Activated B cell treated with CpG ODN at 0.5 μM for 24 hours (primary cell): ENCODE data around the gene MAN2C1. TPM values are rescaled to one million over a fixed set of nuclear protein-coding genes. Genes with fewer than 3 reads are reported as not detected.
"Not testable (repeated sequence)": the region's sequence is repeated elsewhere in the genome, so short reads cannot be mapped to it uniquely, and the experiment has no call there.

Experiments used
- ATAC-seq: fragments of 200-7000 bp; cut with Tn5 transposase; one replicate; pipeline ENCODE4 v1.10.0; 2021; ENCODE audit warnings: low read depth, mild to moderate bottlenecking, moderate library complexity
- CTCF ChIA-PET: fragments of 350-600 bp; sonication (Branson Sonifier 250); formaldehyde crosslinking; loops from one replicate; lab custom pipeline; 2021; ENCODE audit warnings: antibody characterized with exemption; lab: Charles Lee
- POLR2A ChIA-PET: fragments of 350-600 bp; sonication (Branson Sonifier 250); formaldehyde crosslinking; loops from one replicate; lab custom pipeline; 2021; ENCODE audit warnings: antibody characterized with exemption; lab: Charles Lee
- DNase-seq: peaks from one replicate; pipeline ENCODE4 v3.0.0; 2022
- H3K27ac Mint-ChIP-seq: one replicate; pipeline ENCODE4 v1.8.0; 2020; ENCODE audit warnings: mixed read lengths
- H3K27me3 Mint-ChIP-seq: one replicate; pipeline ENCODE4 v1.8.0; 2021; ENCODE audit warnings: mixed read lengths
- H3K36me3 Mint-ChIP-seq: one replicate; pipeline ENCODE4 v1.8.0; 2021; ENCODE audit warnings: low read depth, mixed read lengths
- H3K4me1 Mint-ChIP-seq: one replicate; pipeline ENCODE4 v1.8.0; 2021; ENCODE audit warnings: mixed read lengths
- H3K4me3 Mint-ChIP-seq: one replicate; pipeline ENCODE4 v1.8.0; 2020; ENCODE audit warnings: mild to moderate bottlenecking, mixed read lengths
- H3K9me3 Mint-ChIP-seq: one replicate; pipeline ENCODE4 v1.8.0; 2020; ENCODE audit warnings: mixed read lengths
- intact Hi-C: fragments of 100-400 bp; cut with micrococcal nuclease; formaldehyde crosslinking; loops from one replicate; pipeline ENCODE4 v1.15.1; 2024
- total RNA-seq: library from RNA; stranded (reverse); gene quantifications from 2 replicates; pipeline ENCODE4 v1.2.3, GENCODE V29; 2022
- TF ChIP-seq, protein P1 (sequence below): fragments of 200-600 bp; IDR thresholded peaks from one replicate; pipeline ENCODE4 v1.8.0; 2022; ENCODE audit warnings: antibody characterized with exemption, mild to moderate bottlenecking

Gene MAN2C1
- total RNA-seq, 1 donor from 2014 or later: 213 TPM

- peaks cover 42% of the 10 kb centered on the region for H3K4me1 Mint-ChIP-seq
- ATAC-seq (no peak), DNase-seq (no peak)
- ChIA-PET CTCF (interaction anchor here (3.0 kb wide), 1 partner anchor 17 kb away, joined by 11 read pairs; the partner anchor contains the start of gene MAN2C1), POLR2A (interaction anchor here (0.6 to 2.5 kb wide), 3 partner anchors 17 to 327 kb away, joined by 6 to 17 read pairs (median 7); partner anchors contain the start of genes MAN2C1, PPCDC and SIN3A)
- peaks cover 7% of the 10 kb centered on the region for H3K9me3 Mint-ChIP-seq
- peaks cover 19% of the 10 kb centered on the region for H3K36me3 Mint-ChIP-seq
- intact Hi-C loops: no loop called here
- peak overlapping the region; percentile 94 for H3K27ac Mint-ChIP-seq
- TF ChIP-seq, protein P1, sequence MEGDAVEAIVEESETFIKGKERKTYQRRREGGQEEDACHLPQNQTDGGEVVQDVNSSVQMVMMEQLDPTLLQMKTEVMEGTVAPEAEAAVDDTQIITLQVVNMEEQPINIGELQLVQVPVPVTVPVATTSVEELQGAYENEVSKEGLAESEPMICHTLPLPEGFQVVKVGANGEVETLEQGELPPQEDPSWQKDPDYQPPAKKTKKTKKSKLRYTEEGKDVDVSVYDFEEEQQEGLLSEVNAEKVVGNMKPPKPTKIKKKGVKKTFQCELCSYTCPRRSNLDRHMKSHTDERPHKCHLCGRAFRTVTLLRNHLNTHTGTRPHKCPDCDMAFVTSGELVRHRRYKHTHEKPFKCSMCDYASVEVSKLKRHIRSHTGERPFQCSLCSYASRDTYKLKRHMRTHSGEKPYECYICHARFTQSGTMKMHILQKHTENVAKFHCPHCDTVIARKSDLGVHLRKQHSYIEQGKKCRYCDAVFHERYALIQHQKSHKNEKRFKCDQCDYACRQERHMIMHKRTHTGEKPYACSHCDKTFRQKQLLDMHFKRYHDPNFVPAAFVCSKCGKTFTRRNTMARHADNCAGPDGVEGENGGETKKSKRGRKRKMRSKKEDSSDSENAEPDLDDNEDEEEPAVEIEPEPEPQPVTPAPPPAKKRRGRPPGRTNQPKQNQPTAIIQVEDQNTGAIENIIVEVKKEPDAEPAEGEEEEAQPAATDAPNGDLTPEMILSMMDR: no peak
- no peak overlapping the region for H3K4me3 Mint-ChIP-seq
- peaks cover 1% of the 10 kb centered on the region for H3K27me3 Mint-ChIP-seq
Measured at GRCh38 chr15:75350601-75351361, 17.6 kb downstream of the MAN2C1 start.

GRCh38 chr15:75349851-75350588 lies 18.4 kb downstream of the MAN2C1 start:
- H3K27me3 Mint-ChIP-seq: peaks cover 1% of the 10 kb centered on the region
- H3K27ac Mint-ChIP-seq: peak overlapping the region; percentile 94
- CTCF ChIA-PET: interaction anchor here (3.0 kb wide), 1 partner anchor 17 kb away, joined by 11 read pairs; the partner anchor contains the start of gene MAN2C1
- ATAC-seq (peak; percentile 72), DNase-seq (peak; percentile 77)
- TF ChIP-seq, protein P1: no peak
- H3K4me1 Mint-ChIP-seq: peaks cover 42% of the 10 kb centered on the region
- intact Hi-C loops: loop anchor here (5.0 kb wide), 3 partner anchors 102 to 563 kb away; partner anchors contain the start of genes IMP3 and SIN3A
- peaks cover 7% of the 10 kb centered on the region for H3K9me3 Mint-ChIP-seq
- peak overlapping the region; percentile 72 for H3K4me3 Mint-ChIP-seq
- H3K36me3 Mint-ChIP-seq: peaks cover 16% of the 10 kb centered on the region
- POLR2A ChIA-PET: interaction anchor here (0.6 to 3.5 kb wide), 5 partner anchors 15 to 304 kb away, joined by 3 to 52 read pairs (median 7); partner anchors contain the start of genes MAN2C1 and SIN3A

DNA sequence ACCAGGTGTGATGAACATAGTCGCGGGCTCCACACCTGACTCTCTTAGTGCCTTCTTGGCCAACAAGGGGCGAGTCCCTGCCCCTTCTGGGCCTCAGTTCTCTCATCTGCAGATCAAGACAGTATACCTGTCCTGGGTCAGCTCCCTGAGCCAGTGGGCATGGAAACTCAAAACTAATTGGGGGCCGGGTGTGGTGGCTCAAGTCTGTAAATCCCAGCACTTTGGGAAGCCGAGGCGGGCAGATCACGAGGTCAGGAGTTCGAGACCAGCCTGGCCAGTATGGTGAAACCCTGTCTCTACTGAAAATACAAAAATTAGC lies 19.1 kb downstream of the MAN2C1 start:
- Mint-ChIP-seq H3K4me1 (peaks cover 42% of the 10 kb centered on the region), H3K27ac (peak overlapping the region; percentile 94), H3K36me3 (peaks cover 11% of the 10 kb centered on the region)
- intact Hi-C loops: loop anchor here (5.0 kb wide), 3 partner anchors 103 to 562 kb away; partner anchors contain the start of genes IMP3 and SIN3A
- not testable (repeated sequence) for ATAC-seq, H3K9me3 Mint-ChIP-seq, H3K27me3 Mint-ChIP-seq, DNase-seq, H3K4me3 Mint-ChIP-seq
- ChIA-PET CTCF (interaction anchor here (3.0 kb wide), 1 partner anchor 18 kb away, joined by 11 read pairs; the partner anchor contains the start of gene MAN2C1), POLR2A (interaction anchor here (0.6 to 3.5 kb wide), 5 partner anchors 14 to 305 kb away, joined by 3 to 52 read pairs (median 3); partner anchors contain the start of genes COMMD4, MAN2C1 and SIN3A)

DNA sequence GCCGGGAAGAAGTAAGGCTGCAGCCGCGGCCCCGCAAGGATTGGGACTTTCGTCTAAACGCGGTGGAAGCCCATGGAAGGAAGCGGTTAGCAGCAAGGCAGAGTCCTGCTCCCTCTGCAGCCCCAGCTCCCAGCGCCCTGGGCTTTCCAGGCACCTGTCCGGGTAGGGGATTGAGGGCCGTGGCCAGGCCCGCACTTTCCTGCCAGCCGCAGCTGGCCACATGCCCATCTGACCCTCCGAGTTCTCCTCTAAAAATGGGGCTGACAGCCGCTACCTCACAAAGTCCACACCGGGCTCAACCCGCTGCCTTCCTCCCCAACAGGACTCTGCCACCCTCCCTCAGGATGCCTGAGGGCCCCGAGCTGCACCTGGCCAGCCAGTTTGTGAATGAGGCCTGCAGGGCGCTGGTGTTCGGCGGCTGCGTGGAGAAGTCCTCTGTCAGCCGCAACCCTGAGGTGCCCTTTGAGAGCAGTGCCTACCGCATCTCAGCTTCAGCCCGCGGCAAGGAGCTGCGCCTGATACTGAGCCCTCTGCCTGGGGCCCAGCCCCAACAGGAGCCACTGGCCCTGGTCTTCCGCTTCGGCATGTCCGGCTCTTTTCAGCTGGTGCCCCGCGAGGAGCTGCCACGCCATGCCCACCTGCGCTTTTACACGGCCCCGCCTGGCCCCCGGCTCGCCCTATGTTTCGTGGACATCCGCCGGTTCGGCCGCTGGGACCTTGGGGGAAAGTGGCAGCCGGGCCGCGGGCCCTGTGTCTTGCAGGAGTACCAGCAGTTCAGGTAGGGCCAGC lies 19.7 kb downstream of the MAN2C1 start:
- H3K36me3 Mint-ChIP-seq: peaks cover 11% of the 10 kb centered on the region
- peak overlapping the region; percentile 18 for H3K27ac Mint-ChIP-seq
- H3K27me3 Mint-ChIP-seq: peaks cover 1% of the 10 kb centered on the region
- no peak for DNase-seq
- peak overlapping the region; percentile 72 for H3K4me3 Mint-ChIP-seq
- CTCF ChIA-PET: interaction anchor here (3.0 kb wide), 1 partner anchor 19 kb away, joined by 11 read pairs; the partner anchor contains the start of gene MAN2C1
- TF ChIP-seq, protein P1: no peak
- POLR2A ChIA-PET: interaction anchor here (0.6 to 3.5 kb wide), 7 partner anchors 13 to 475 kb away, joined by 3 to 52 read pairs (median 5); partner anchors contain the start of genes COMMD4, MAN2C1 and SIN3A
- peaks cover 46% of the 10 kb centered on the region for H3K4me1 Mint-ChIP-seq
- intact Hi-C loops: loop anchor here (5.0 kb wide), 3 partner anchors 104 to 561 kb away; partner anchors contain the start of genes IMP3 and SIN3A
- ATAC-seq: no peak
- peaks cover 7% of the 10 kb centered on the region for H3K9me3 Mint-ChIP-seq
